ENCODE data around the gene USPL1. TPM values are rescaled to one million over a fixed set of nuclear protein-coding genes. Genes with fewer than 3 reads are reported as not detected.

The USPL1 gene
- total RNA-seq, 4 donors from 2014 or later: 16.5 to 31.6 (median 22.1) TPM

DNA sequence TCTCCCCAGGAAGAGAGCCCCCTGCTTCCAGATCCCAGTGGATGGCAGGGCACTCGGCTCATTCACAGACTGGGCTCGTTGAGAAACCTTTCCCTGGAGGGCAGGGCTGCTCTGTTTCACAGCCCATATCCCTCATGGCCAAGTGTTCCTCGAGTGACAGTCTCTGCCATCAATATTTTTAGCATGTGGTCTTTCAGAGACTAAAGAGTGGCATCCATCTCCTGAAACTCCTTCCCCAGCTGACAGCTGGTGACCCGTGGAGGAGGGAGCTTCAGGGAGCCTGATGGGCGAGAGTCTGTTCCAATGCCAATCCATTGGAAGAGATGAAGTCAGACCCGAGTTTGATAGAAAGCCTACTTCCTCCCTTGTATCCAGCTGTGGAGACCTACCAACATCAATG, 86.9 kb downstream of the USPL1 start:
- Histone ChIP-seq H3K27ac (no peak overlapping the region), H3K36me3 (no peaks in the 10 kb centered on the region), H3K4me3 (no peak overlapping the region), H3K27me3 (no peaks in the 10 kb centered on the region), H3K4me1 (no peaks in the 10 kb centered on the region), H3K9me3 (no peaks in the 10 kb centered on the region)
- TF ChIP-seq POLR2A (IDR thresholded peaks at IDR 0.05) (no peak), EP300 (IDR thresholded peaks at IDR 0.05) (no peak)
- TF ChIP-seq, protein P1, sequence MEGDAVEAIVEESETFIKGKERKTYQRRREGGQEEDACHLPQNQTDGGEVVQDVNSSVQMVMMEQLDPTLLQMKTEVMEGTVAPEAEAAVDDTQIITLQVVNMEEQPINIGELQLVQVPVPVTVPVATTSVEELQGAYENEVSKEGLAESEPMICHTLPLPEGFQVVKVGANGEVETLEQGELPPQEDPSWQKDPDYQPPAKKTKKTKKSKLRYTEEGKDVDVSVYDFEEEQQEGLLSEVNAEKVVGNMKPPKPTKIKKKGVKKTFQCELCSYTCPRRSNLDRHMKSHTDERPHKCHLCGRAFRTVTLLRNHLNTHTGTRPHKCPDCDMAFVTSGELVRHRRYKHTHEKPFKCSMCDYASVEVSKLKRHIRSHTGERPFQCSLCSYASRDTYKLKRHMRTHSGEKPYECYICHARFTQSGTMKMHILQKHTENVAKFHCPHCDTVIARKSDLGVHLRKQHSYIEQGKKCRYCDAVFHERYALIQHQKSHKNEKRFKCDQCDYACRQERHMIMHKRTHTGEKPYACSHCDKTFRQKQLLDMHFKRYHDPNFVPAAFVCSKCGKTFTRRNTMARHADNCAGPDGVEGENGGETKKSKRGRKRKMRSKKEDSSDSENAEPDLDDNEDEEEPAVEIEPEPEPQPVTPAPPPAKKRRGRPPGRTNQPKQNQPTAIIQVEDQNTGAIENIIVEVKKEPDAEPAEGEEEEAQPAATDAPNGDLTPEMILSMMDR (IDR thresholded peaks at IDR 0.05): no peak
- WGBS, 2 donors: 68 to 74% methylated on average over 6 of the region's 6 CpGs
- DNase-seq (ENCODE audit: low spot score in 2 of 2): no peak

DNA sequence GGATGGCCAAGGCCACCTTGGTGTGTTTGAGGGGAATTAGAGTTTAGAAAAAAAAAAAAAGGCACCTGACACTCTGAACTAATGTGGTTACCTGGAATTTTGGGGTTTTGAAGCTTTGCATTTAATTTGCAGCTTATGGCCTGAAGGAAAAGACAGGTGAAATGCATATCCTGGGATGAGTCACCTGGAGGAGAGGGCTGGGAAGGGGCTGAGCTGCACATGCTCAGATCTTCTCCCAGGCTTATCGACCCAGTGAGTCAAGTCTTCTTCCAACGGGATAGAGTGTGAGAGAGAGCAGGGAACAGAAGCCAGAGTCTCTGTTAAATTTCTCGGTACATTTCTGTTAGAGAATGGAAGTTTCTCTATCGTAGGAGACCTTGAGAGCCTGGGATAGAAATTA, 88.0 kb downstream of the USPL1 start:
- Histone ChIP-seq H3K4me1 (no peaks in the 10 kb centered on the region), H3K4me3 (no peak overlapping the region), H3K36me3 (no peaks in the 10 kb centered on the region), H3K27me3 (no peaks in the 10 kb centered on the region), H3K9me3 (no peaks in the 10 kb centered on the region), H3K27ac (no peak overlapping the region)
- TF ChIP-seq, protein P1 (IDR thresholded peaks at IDR 0.05): no peak
- TF ChIP-seq EP300 (IDR thresholded peaks at IDR 0.05): no peak
- no peak for TF ChIP-seq POLR2A (IDR thresholded peaks at IDR 0.05)
- WGBS, 2 donors: 79 to 86% methylated on average over 4 of the region's 4 CpGs
- DNase-seq (ENCODE audit: low spot score in 2 of 2): no peak

- TF ChIP-seq EP300 (IDR thresholded peaks at IDR 0.05) (no peak), POLR2A (IDR thresholded peaks at IDR 0.05) (no peak)
- TF ChIP-seq, protein P1 (IDR thresholded peaks at IDR 0.05): no peak
- H3K9me3 ChIP-seq: no peaks in the 10 kb centered on the region
- H3K36me3 ChIP-seq: no peaks in the 10 kb centered on the region
- WGBS, 2 donors: 25 to 27% methylated on average over 3 of the region's 3 CpGs
- H3K27me3 ChIP-seq: no peaks in the 10 kb centered on the region
- no peaks in the 10 kb centered on the region for H3K4me1 ChIP-seq
- DNase-seq (ENCODE audit: low spot score in 2 of 2): no peak
- H3K27ac ChIP-seq: no peak overlapping the region
- no peak overlapping the region for H3K4me3 ChIP-seq
These were observed 90.8 kb downstream of the USPL1 start for GRCh38 chr13:30708541-30708940.

Small RNA genes lying within 50 kb of the gene (small RNA-seq; reads per million reads assigned to genes)
- not detected for gene RF00017

Other genes starting within 250 kb of the USPL1 start
- not detected for gene UBE2L5, start 195.4 kb upstream of the USPL1 start, total RNA-seq
- 100 to 1,000 TPM; 105 to 255 (median 186) TPM for gene HMGB1, start 152.0 kb upstream of the USPL1 start, total RNA-seq
- 10 to 100 TPM; 25.3 to 41.4 (median 33.1) TPM for gene ALOX5AP, start 117.6 kb downstream of the USPL1 start, total RNA-seq

All from tibial nerve (tissue), 4 donors.